Transverse colon (tissue), 4 donors: ENCODE results near the gene CACNA2D4. TPM values are rescaled to one million over a fixed set of nuclear protein-coding genes. Genes with fewer than 3 reads are reported as not detected.
A peak's percentile ranks its signal among the peaks of the same experiment; 100 is the strongest.

ENCODE experiments used
- DNase-seq: peaks from one replicate; pipeline ENCODE4 v3.0.0-alpha.2; 2019
- H3K27ac ChIP-seq, 4 donors: fragments of 200-600 bp; sonication (generic); 2 replicates each; pipeline ENCODE4 v1.5.1; 2016 to 2018; ENCODE audit warnings: inconsistent platforms in 4 of 4
- H3K27me3 ChIP-seq: fragments of 200-600 bp; sonication (generic); 2 replicates; pipeline ENCODE4 v1.5.1; 2017; ENCODE audit warnings: inconsistent platforms
- H3K36me3 ChIP-seq, 4 donors: fragments of 200-600 bp; sonication (generic); 2 replicates each; pipeline ENCODE4 v1.5.1; 2017 to 2019; ENCODE audit warnings: inconsistent platforms in 4 of 4
- H3K4me1 ChIP-seq, 4 donors: fragments of 200-600 bp; sonication (generic); 2 replicates each; pipeline ENCODE4 v1.5.1; 2017 to 2020; ENCODE audit warnings: inconsistent platforms in 4 of 4
- H3K4me3 ChIP-seq, 4 donors: fragments of 200-600 bp; sonication (generic); 1 replicate in 1 of 4; 2 replicates in 3 of 4; pipeline versions ENCODE4 v1.5.1 to v1.6.1; 2017 to 2019; ENCODE audit warnings: inconsistent platforms in 4 of 4
- H3K9me3 ChIP-seq, 2 donors: fragments of 200-600 bp; sonication (generic); 2 replicates each; pipeline ENCODE4 v1.5.1; 2017 to 2019; ENCODE audit warnings: inconsistent platforms in 2 of 2
- EP300 ChIP-seq: sonication (generic); formaldehyde crosslinking; IDR thresholded peaks from one replicate; pipeline ENCODE4 v1.6.1; 2017; ENCODE audit warnings: antibody characterized with exemption, low read depth
- POLR2A ChIP-seq: fragments of 450-650 bp; IDR thresholded peaks from one replicate; pipeline ENCODE4 v1.6.1; 2016; ENCODE audit warnings: antibody characterized with exemption, mild to moderate bottlenecking, moderate library complexity
- POLR2AphosphoS5 ChIP-seq, 3 donors: sonication (generic); formaldehyde crosslinking; IDR thresholded peaks; one replicate each; pipeline ENCODE4 v1.6.1; 2016; ENCODE audit warnings: antibody characterized with exemption in 3 of 3
- WGBS, 2 donors: methylation state at CpG; one replicate each; pipeline ENCODE4 v1.1.5; 2018; ENCODE audit warnings: low coverage in 1 of 2; 5-methylcytosine and 5-hydroxymethylcytosine counted together
- in situ Hi-C, 4 donors: fragments of 200-750 bp; cut with MboI; loops; one replicate each; pipeline versions ENCODE4 v1.15.0 to v1.15.1; 2017; ENCODE audit warnings: low sequenced_read_pairs in 3 of 4, low pct_ligation_motif_present in 1 of 4, low pct_unique_long_range_greater_than_20kb in 1 of 4
- intact Hi-C: fragments of 100-400 bp; cut with DNase I; formaldehyde crosslinking; loops from one replicate; pipeline ENCODE4 v1.15.1; 2023; ENCODE audit warnings: low total_unique reads
- total RNA-seq, 4 donors: library from RNA; depleted of rRNA; stranded (reverse); fragments of >200 nt; gene quantifications; one replicate each; pipeline ENCODE4 v1.1.0, GENCODE V29; 2016
- TF ChIP-seq, protein P1 (sequence below), 5 experiments: fragments of 200-600 bp in 3 of 5; fragments of 450-650 bp in 2 of 5; sonication (generic) in 3 of 5; IDR thresholded peaks; 1 replicate in 2 of 5; 2 replicates in 3 of 5; pipeline ENCODE4 v1.5.1; 2016 to 2017; ENCODE audit warnings: antibody characterized with exemption in 5 of 5, inconsistent platforms in 3 of 5, mild to moderate bottlenecking in 2 of 5, moderate library complexity in 1 of 5

The CACNA2D4 gene
- total RNA-seq, 4 donors from 2014 or later, result 6.5 to 22.8 (median 7.2) TPM; not detected in 1

DNA sequence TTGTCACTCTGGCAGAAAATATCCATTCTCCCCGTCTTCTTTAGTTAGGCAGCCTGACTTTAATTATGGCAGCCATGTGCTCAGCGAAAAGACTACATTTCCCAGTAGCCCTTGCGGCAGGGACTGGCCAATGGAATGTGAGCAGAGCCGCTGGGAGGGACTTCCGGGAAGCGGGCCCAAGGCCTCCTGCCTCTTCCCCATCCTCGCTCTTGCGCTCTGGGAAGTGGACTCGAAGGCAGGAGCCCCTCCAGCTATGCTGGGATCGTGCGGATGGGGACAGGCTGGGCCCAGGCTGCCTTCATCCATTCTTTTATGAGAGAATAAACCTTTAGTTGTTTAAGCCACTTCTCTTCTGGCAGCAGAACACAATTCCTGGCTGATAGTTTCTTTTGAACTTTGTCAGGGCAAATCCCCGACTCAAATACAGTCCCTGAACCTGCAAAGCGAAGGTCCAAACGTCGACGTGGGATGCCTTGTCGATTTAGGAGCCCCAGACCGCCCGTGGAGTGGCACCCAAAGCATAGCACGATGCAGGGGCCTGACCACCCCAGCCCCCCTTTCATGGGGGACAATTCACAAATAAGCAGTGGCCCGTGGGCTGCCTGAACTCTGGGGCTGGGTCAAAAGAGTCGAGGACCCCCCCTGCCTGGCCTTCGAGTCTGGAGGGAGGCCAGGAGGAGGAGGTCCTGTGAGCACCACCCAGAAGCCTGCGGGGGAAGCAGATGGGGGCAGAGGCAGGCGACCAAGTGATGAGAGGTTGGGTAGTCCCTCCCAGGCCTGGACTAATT lies 113.7 kb downstream of the CACNA2D4 start:
- 54 to 58% methylated on average over 8 to 25 of the region's 25 CpGs for WGBS, 2 donors
- peaks cover 0 to 4% (median 0%) of the 10 kb centered on the region in 4 donors for H3K4me1 ChIP-seq
- peak; percentile 90 for DNase-seq
- H3K27ac ChIP-seq, result peak overlapping the region in 1 of 4 donors; percentile 21
- no peaks in the 10 kb centered on the region for H3K9me3 ChIP-seq
- TF ChIP-seq EP300, result no peak
- TF ChIP-seq POLR2A, result no peak
- TF ChIP-seq, protein P1, sequence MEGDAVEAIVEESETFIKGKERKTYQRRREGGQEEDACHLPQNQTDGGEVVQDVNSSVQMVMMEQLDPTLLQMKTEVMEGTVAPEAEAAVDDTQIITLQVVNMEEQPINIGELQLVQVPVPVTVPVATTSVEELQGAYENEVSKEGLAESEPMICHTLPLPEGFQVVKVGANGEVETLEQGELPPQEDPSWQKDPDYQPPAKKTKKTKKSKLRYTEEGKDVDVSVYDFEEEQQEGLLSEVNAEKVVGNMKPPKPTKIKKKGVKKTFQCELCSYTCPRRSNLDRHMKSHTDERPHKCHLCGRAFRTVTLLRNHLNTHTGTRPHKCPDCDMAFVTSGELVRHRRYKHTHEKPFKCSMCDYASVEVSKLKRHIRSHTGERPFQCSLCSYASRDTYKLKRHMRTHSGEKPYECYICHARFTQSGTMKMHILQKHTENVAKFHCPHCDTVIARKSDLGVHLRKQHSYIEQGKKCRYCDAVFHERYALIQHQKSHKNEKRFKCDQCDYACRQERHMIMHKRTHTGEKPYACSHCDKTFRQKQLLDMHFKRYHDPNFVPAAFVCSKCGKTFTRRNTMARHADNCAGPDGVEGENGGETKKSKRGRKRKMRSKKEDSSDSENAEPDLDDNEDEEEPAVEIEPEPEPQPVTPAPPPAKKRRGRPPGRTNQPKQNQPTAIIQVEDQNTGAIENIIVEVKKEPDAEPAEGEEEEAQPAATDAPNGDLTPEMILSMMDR (IDR thresholded peaks at IDR 0.05), result no peak
- no peak for TF ChIP-seq POLR2AphosphoS5 (IDR thresholded peaks at IDR 0.05)
- intact Hi-C loops, result loop anchor here (5.0 kb wide), 1 partner anchor 113 kb away; the partner anchor contains the start of gene CACNA2D4
- H3K27me3 ChIP-seq, result no peaks in the 10 kb centered on the region
- H3K4me3 ChIP-seq, result no peak overlapping the region
- in situ Hi-C loops, result loop anchor here (5.0 to 25.0 kb wide), 3 partner anchors 130 to 233 kb away; no protein-coding TSS in a partner anchor
- H3K36me3 ChIP-seq, result no peaks in the 10 kb centered on the region

DNA sequence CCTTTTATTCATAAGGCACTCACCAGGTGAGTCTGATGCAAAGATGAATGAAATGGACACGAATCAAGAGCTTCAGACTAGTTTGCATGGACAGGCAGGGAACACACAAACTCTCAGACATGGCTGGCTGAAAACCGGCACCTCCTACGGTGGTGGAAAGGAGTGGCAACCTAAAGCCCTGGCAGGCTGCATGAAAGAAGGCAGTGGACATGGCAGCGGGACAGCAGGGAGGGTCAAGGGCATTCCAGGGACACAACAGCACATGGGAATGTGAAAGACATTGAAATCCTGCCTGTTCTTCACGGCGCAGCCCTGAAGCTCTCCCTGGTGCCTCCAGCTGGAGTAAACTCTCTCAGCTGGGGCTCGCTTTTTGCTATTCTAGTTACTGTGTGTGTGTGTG lies 114.7 kb downstream of the CACNA2D4 start:
- 50 to 89% methylated on average over 1 to 7 of the region's 7 CpGs for WGBS, 2 donors
- intact Hi-C loops (no loop called here), in situ Hi-C loops (loop anchor here in 3 of 4 donors (10.0 to 25.0 kb wide), 2 partner anchors 131 to 234 kb away; no protein-coding TSS in a partner anchor)
- Histone ChIP-seq H3K36me3 (no peaks in the 10 kb centered on the region), H3K4me1 (peaks cover 0 to 4% (median 0%) of the 10 kb centered on the region in 4 donors), H3K27ac (no peak overlapping the region), H3K9me3 (no peaks in the 10 kb centered on the region), H3K4me3 (no peak overlapping the region), H3K27me3 (no peaks in the 10 kb centered on the region)
- DNase-seq, result peak; percentile 6
- TF ChIP-seq POLR2AphosphoS5 (IDR thresholded peaks at IDR 0.05) (no peak), EP300 (no peak), POLR2A (no peak)
- TF ChIP-seq, protein P1 (IDR thresholded peaks at IDR 0.05), result no peak

DNA sequence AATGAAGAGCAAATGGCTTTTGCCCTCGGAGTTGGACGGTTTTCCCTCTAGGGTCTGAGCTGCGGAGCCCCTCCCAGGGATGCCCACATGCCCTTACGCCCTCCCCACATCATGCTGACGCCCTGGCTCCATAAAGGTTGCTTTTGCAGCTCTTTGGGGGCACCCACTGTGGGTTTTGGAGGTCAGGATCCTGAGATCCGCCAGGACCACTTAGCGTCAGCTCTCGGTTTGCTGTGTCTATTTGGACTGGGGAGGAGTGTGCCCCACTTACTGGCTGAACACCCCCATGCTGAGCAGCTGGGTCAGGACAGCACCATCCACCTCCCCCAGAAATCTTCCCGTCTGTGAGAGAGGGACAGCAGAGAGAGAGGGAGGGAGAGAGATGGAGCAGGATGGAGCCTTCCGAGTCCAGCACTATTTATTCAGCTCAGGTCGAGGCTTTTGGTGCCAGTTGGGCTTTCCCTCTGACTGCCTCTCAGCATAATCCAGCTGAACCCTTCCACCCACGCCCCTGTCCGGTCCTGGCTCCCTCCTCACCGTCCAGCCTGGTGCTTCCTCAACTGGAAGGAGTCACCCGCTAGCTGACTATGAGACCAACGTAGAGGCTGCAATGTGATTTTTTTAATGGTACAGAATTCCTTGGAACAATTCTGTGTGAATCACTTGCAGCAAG lies 117.0 kb downstream of the CACNA2D4 start:
- no peak overlapping the region for H3K27ac ChIP-seq
- peak; percentile 5 for DNase-seq
- WGBS, 2 donors, result 72% methylated on average over 16 of the region's 16 CpGs; no CpG with 5 or more reads in 1 of the 2 donors
- in situ Hi-C loops, result loop anchor here in 3 of 4 donors (10.0 to 25.0 kb wide), 2 partner anchors 133 to 236 kb away; no protein-coding TSS in a partner anchor
- no peaks in the 10 kb centered on the region for H3K9me3 ChIP-seq
- no peaks in the 10 kb centered on the region for H3K36me3 ChIP-seq
- H3K27me3 ChIP-seq, result no peaks in the 10 kb centered on the region
- TF ChIP-seq POLR2A (no peak), EP300 (no peak), POLR2AphosphoS5 (IDR thresholded peaks at IDR 0.05) (no peak)
- TF ChIP-seq, protein P1 (IDR thresholded peaks at IDR 0.05), result no peak
- intact Hi-C loops, result no loop called here
- H3K4me1 ChIP-seq, result peaks cover 0 to 14% (median 7%) of the 10 kb centered on the region in 4 donors
- H3K4me3 ChIP-seq, result no peak overlapping the region
